ENCODE data around the gene ATXN10.

GRCh38 chr22:45636683-45637082 is 35.0 kb upstream of the ATXN10 start:
- TF ChIP-seq EZH2 (IDR thresholded peaks at IDR 0.05; ENCODE audit: low read length, missing control alignments) (no peak), CTCF (conservative IDR thresholded peaks at IDR 0.05 in 1 of 2, IDR thresholded peaks at IDR 0.05 in 1 of 2; ENCODE audit: low read depth in 1 of 2, low read length in 2 of 2) (no peak)

Measured in fibroblast of lung (primary cell).